MM.1S (cell line): ENCODE measurements around the gene SYNE1.
"Not testable (repeated sequence)": the region's sequence is repeated elsewhere in the genome, so short reads cannot be mapped to it uniquely, and the experiment has no call there.

ENCODE experiments used
- DNase-seq: peaks from one replicate; pipeline ENCODE4 v3.0.0-alpha.2; 2015
- H2AFZ ChIP-seq: fragments of 300-600 bp; sonication (generic); 2 replicates; pipeline ENCODE4 v1.6.0; 2016; ENCODE audit warnings: antibody characterized with exemption, low read length
- H3F3A ChIP-seq: fragments of 300-600 bp; sonication (generic); 2 replicates; pipeline ENCODE4 v1.6.1; 2016; ENCODE audit warnings: mild to moderate bottlenecking, antibody characterized with exemption, low read length, moderate library complexity, mixed read lengths; ENCODE audit not compliant: insufficient read depth
- H3K27ac ChIP-seq: fragments of 300-600 bp; sonication (generic); 2 replicates; pipeline ENCODE4 v1.5.1; 2016; ENCODE audit warnings: mild to moderate bottlenecking, low read length
- H3K27me3 ChIP-seq: fragments of 300-600 bp; sonication (generic); replicated peaks from 2 replicates; pipeline ENCODE4 v1.6.0; 2016; ENCODE audit warnings: low read length; ENCODE audit not compliant: insufficient read depth
- H3K36me3 ChIP-seq: fragments of 300-600 bp; sonication (generic); replicated peaks from 2 replicates; pipeline ENCODE4 v1.6.1; 2016; ENCODE audit warnings: mild to moderate bottlenecking, low read length, mixed read lengths; ENCODE audit not compliant: insufficient read depth
- H3K4me1 ChIP-seq: fragments of 300-600 bp; sonication (generic); 2 replicates; pipeline ENCODE4 v1.6.1; 2016; ENCODE audit warnings: low read length, mixed read lengths
- H3K4me2 ChIP-seq: fragments of 300-600 bp; sonication (generic); 2 replicates; pipeline ENCODE4 v1.6.0; 2016; ENCODE audit warnings: low read depth, low read length
- H3K4me3 ChIP-seq: fragments of 300-600 bp; sonication (generic); 2 replicates; pipeline ENCODE4 v1.5.1; 2016; ENCODE audit warnings: low read length, mixed read lengths
- H3K79me2 ChIP-seq: fragments of 300-600 bp; sonication (generic); 2 replicates; pipeline ENCODE4 v1.6.1; 2016; ENCODE audit warnings: mixed run types, low read length, mixed read lengths
- H3K9ac ChIP-seq: fragments of 300-600 bp; sonication (generic); 2 replicates; pipeline ENCODE4 v1.6.1; 2016; ENCODE audit warnings: low read length, mixed read lengths
- H3K9me2 ChIP-seq: fragments of 300-600 bp; sonication (generic); replicated peaks from 2 replicates; pipeline ENCODE4 v1.6.1; 2016; ENCODE audit warnings: mild to moderate bottlenecking, low read length, mixed read lengths; ENCODE audit not compliant: insufficient read depth
- H3K9me3 ChIP-seq: fragments of 300-600 bp; sonication (generic); replicated peaks from 2 replicates; pipeline ENCODE4 v1.6.1; 2016; ENCODE audit warnings: mild to moderate bottlenecking, low read length, mixed read lengths; ENCODE audit not compliant: insufficient read depth
- H4K20me1 ChIP-seq: fragments of 300-600 bp; sonication (generic); 2 replicates; pipeline ENCODE4 v1.6.1; 2016; ENCODE audit warnings: mild to moderate bottlenecking, low read length, moderate library complexity, mixed read lengths; ENCODE audit not compliant: insufficient read depth
- EZH2 ChIP-seq: fragments of 300-600 bp; sonication (generic); optimal IDR thresholded peaks from 2 replicates; pipeline ENCODE3; 2017; ENCODE audit warnings: low read depth, mild to moderate bottlenecking, antibody characterized with exemption, low read length, mixed read lengths
- EZH2phosphoT487 ChIP-seq: fragments of 300-600 bp; sonication (generic); IDR thresholded peaks from 2 replicates; pipeline ENCODE4 v1.6.1; 2018; ENCODE audit warnings: antibody characterized with exemption, low read length
- TF ChIP-seq, protein P1 (sequence below): fragments of 300-600 bp; sonication (generic); IDR thresholded peaks from 2 replicates; pipeline ENCODE4 v1.5.1; 2016; ENCODE audit warnings: antibody characterized with exemption, low read length, mixed read lengths

SYNE1 gene

DNA sequence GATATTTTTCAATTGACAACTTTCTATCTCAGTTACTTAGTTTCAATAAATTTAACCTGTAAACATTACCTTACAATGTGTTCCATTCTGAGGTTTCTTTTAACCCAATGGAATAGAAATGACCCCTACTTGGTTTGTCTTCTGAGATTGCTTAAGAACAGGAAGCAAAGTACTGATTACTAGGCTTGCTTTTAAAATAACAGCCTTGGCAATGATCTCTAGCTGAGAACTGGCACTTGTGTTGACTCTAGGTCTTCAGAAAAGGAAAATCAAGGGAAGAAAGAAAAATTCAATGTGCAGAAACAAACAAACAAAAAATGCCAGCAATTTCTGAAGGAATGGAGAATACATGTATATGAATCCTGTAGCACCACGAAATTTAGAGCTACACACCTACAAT is 66.1 kb downstream of the SYNE1 start:
- Histone ChIP-seq H3K79me2 (no peaks in the 10 kb centered on the region), H3K36me3 (no peaks in the 10 kb centered on the region), H3F3A (no peaks in the 10 kb centered on the region), H3K27me3 (no peaks in the 10 kb centered on the region), H2AFZ (no peak overlapping the region), H3K9me2 (no peaks in the 10 kb centered on the region), H3K9me3 (no peaks in the 10 kb centered on the region), H3K4me3 (no peak overlapping the region), H3K4me2 (no peak overlapping the region), H3K27ac (no peak overlapping the region), H3K4me1 (no peaks in the 10 kb centered on the region), H3K9ac (no peak overlapping the region), H4K20me1 (no peaks in the 10 kb centered on the region)
- TF ChIP-seq, protein P1, sequence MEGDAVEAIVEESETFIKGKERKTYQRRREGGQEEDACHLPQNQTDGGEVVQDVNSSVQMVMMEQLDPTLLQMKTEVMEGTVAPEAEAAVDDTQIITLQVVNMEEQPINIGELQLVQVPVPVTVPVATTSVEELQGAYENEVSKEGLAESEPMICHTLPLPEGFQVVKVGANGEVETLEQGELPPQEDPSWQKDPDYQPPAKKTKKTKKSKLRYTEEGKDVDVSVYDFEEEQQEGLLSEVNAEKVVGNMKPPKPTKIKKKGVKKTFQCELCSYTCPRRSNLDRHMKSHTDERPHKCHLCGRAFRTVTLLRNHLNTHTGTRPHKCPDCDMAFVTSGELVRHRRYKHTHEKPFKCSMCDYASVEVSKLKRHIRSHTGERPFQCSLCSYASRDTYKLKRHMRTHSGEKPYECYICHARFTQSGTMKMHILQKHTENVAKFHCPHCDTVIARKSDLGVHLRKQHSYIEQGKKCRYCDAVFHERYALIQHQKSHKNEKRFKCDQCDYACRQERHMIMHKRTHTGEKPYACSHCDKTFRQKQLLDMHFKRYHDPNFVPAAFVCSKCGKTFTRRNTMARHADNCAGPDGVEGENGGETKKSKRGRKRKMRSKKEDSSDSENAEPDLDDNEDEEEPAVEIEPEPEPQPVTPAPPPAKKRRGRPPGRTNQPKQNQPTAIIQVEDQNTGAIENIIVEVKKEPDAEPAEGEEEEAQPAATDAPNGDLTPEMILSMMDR: no peak
- TF ChIP-seq EZH2: no peak
- no peak for TF ChIP-seq EZH2phosphoT487
- no peak for DNase-seq

DNA sequence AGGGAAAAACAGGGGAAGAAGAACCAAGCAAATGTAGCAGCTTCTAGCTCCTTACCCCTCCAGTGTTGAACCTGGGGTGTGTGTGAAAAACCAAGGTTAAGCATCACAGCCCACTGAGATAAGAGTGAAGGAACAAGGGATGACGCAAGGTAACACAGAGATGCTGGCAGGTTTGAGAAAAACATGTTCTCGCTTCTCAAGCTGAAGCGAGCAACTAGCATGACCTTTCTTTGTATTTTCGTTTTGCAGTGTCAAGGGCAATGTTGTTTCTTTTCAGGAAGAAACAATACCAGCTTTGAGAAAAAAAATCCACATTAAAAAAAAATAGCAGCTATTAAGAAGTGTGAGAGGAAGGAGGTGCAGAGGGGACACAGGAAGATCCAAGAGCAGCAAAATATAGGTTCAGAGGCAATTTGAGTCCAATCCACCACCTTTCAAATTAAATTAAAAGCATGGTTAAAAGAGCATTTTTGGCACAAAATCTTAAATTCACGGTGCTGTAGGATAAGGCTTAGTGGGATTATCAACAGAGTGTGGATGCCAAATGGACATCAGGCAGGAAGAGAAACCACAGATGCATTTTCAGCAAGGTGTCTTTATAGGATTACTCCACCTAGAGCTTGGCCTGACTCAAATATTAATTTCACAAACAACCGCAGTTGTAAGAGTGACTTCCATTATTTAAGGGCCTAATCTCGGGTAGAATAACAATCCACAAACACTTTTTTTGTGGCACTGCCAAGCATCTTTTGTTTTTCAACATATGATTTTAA is 70.9 kb downstream of the SYNE1 start:
- Histone ChIP-seq H2AFZ (no peak overlapping the region), H3K9me3 (no peaks in the 10 kb centered on the region), H4K20me1 (no peaks in the 10 kb centered on the region), H3K4me3 (no peak overlapping the region), H3K27me3 (no peaks in the 10 kb centered on the region), H3K4me2 (no peak overlapping the region), H3K36me3 (no peaks in the 10 kb centered on the region), H3K27ac (no peak overlapping the region), H3K4me1 (no peaks in the 10 kb centered on the region), H3K9ac (no peak overlapping the region), H3F3A (no peaks in the 10 kb centered on the region), H3K9me2 (no peaks in the 10 kb centered on the region), H3K79me2 (no peaks in the 10 kb centered on the region)
- TF ChIP-seq, protein P1: no peak
- no peak for TF ChIP-seq EZH2phosphoT487
- TF ChIP-seq EZH2: no peak
- no peak for DNase-seq

DNA sequence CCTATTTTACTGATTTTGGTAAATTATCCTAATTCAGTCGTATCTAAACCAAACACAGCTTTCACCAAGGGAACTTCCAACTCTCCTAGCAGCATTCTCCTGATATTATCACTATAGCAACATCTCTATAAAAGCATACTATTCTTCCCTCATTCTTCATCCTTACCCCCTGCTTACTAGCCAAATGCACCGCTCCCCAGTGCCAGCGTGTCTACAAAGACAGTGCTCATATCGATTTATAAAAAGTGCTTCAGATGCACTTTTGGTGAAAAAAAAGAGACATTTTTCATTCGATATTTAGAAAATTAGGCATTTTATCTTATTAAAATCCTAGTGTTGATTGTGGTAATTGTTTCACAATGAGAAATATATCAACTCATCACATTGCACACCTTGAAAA is 74.0 kb downstream of the SYNE1 start:
- no peak overlapping the region for H3K4me3 ChIP-seq
- no peaks in the 10 kb centered on the region for H3K36me3 ChIP-seq
- no peak overlapping the region for H3K9ac ChIP-seq
- H3K9me2 ChIP-seq: no peaks in the 10 kb centered on the region
- no peak overlapping the region for H3K4me2 ChIP-seq
- H3F3A ChIP-seq: no peaks in the 10 kb centered on the region
- no peaks in the 10 kb centered on the region for H4K20me1 ChIP-seq
- TF ChIP-seq EZH2 (no peak), EZH2phosphoT487 (no peak)
- TF ChIP-seq, protein P1: no peak
- no peak overlapping the region for H3K27ac ChIP-seq
- no peaks in the 10 kb centered on the region for H3K4me1 ChIP-seq
- no peak for DNase-seq
- no peaks in the 10 kb centered on the region for H3K27me3 ChIP-seq
- no peak overlapping the region for H2AFZ ChIP-seq
- H3K9me3 ChIP-seq: no peaks in the 10 kb centered on the region
- H3K79me2 ChIP-seq: no peaks in the 10 kb centered on the region

DNA sequence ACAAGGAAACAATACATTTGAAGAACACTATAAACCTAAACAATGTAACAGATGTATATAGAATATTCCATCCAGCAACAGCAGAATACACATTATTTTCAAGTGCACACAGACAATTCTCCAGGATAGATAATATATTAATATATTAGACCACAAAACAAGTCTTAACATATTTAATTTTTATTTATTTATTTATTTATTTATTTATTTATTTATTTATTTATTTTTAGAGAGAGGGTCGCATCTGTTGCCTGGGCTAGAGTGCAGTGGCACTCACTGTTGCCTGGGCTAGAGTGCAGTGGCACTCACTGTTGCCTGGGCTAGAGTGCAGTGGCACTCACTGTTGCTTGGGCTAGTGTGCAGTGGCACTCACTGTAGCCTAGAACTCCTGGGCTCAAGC is 78.4 kb downstream of the SYNE1 start:
- not testable (repeated sequence) for H3K4me2 ChIP-seq, DNase-seq, H3F3A ChIP-seq

More for the DNA sequence above, 78.4 kb downstream of the SYNE1 start:
- not testable (repeated sequence) for H3K4me3 ChIP-seq, H4K20me1 ChIP-seq, H3K36me3 ChIP-seq, H3K9me2 ChIP-seq, H3K4me1 ChIP-seq, H3K79me2 ChIP-seq, H3K9me3 ChIP-seq, H3K27me3 ChIP-seq, H2AFZ ChIP-seq, H3K27ac ChIP-seq, H3K9ac ChIP-seq
